ENCODE measurements around the gene SIGLECL1. TPM values are rescaled to one million over a fixed set of nuclear protein-coding genes. Genes with fewer than 3 reads are reported as not detected.
"Not testable (repeated sequence)": the region's sequence is repeated elsewhere in the genome, so short reads cannot be mapped to it uniquely, and the experiment has no call there.

SIGLECL1 gene
- not detected for total RNA-seq

- intact Hi-C loops (cut with DNase I), result no loop called here
- ATAC-seq (no peak), DNase-seq (ENCODE audit: low spot score) (no peak)
Measured at GRCh38 chr19:51250786-51251467, at the start of gene SIGLECL1. SIGLECL1 (plus strand) TSS chr19:51251080; CDS start chr19:51264073, 12,993 bp downstream.

GRCh38 chr19:51201712-51202111, 49.2 kb upstream of the SIGLECL1 start:
- DNase-seq (ENCODE audit: low spot score) (no peak), ATAC-seq (no peak)
- intact Hi-C loops (cut with DNase I), result no loop called here

- no peak for ATAC-seq
- intact Hi-C loops (cut with DNase I), result no loop called here
- no peak for DNase-seq (ENCODE audit: low spot score)
Measured at GRCh38 chr19:51203916-51204315, 47.0 kb upstream of the SIGLECL1 start.

GRCh38 chr19:51204321-51204720, 46.6 kb upstream of the SIGLECL1 start:
- intact Hi-C loops (cut with DNase I), result no loop called here
- no peak for ATAC-seq
- DNase-seq (ENCODE audit: low spot score), result no peak

GRCh38 chr19:51207747-51208146, 43.1 kb upstream of the SIGLECL1 start:
- intact Hi-C loops (cut with DNase I), result no loop called here
- ATAC-seq (no peak), DNase-seq (ENCODE audit: low spot score) (no peak)

GRCh38 chr19:51210191-51210784, 40.6 kb upstream of the SIGLECL1 start:
- no peak for DNase-seq (ENCODE audit: low spot score)
- no peak for ATAC-seq
- intact Hi-C loops (cut with DNase I), result no loop called here

GRCh38 chr19:51210874-51211361, 40.0 kb upstream of the SIGLECL1 start:
- DNase-seq (ENCODE audit: low spot score); intact Hi-C loops (cut with DNase I): not testable (repeated sequence)
- peak; percentile 75 for ATAC-seq

GRCh38 chr19:51211833-51212232, 39.0 kb upstream of the SIGLECL1 start:
- intact Hi-C loops (cut with DNase I), result no loop called here
- ATAC-seq (no peak), DNase-seq (ENCODE audit: low spot score) (no peak)

- no peak for ATAC-seq
- no peak for DNase-seq (ENCODE audit: low spot score)
- intact Hi-C loops (cut with DNase I), result no loop called here
Measured at GRCh38 chr19:51219307-51219706, 31.6 kb upstream of the SIGLECL1 start.

GRCh38 chr19:51219971-51220370, 30.9 kb upstream of the SIGLECL1 start:
- intact Hi-C loops (cut with DNase I), result no loop called here
- no peak for ATAC-seq
- no peak for DNase-seq (ENCODE audit: low spot score)

- DNase-seq (ENCODE audit: low spot score), result no peak
- no peak for ATAC-seq
- intact Hi-C loops (cut with DNase I), result no loop called here
Measured at GRCh38 chr19:51220996-51221395, 29.9 kb upstream of the SIGLECL1 start.

GRCh38 chr19:51224163-51224641, 26.7 kb upstream of the SIGLECL1 start:
- no peak for DNase-seq (ENCODE audit: low spot score)
- ATAC-seq, result no peak
- intact Hi-C loops (cut with DNase I), result no loop called here

GRCh38 chr19:51224898-51225393, 25.9 kb upstream of the SIGLECL1 start, which contains the start of gene CD33:
CD33 (plus strand) TSS chr19:51225080; CDS start chr19:51225119, 39 bp downstream.
- DNase-seq (ENCODE audit: low spot score); intact Hi-C loops (cut with DNase I): not testable (repeated sequence)
- ATAC-seq, result peak; percentile 74

GRCh38 chr19:51226067-51226466, 24.8 kb upstream of the SIGLECL1 start:
- DNase-seq (ENCODE audit: low spot score) (no peak), ATAC-seq (no peak)
- intact Hi-C loops (cut with DNase I), result no loop called here

- ATAC-seq (no peak), DNase-seq (ENCODE audit: low spot score) (no peak)
- intact Hi-C loops (cut with DNase I), result no loop called here
Measured at GRCh38 chr19:51227326-51227725, 23.6 kb upstream of the SIGLECL1 start.

GRCh38 chr19:51227966-51228365, 22.9 kb upstream of the SIGLECL1 start:
- intact Hi-C loops (cut with DNase I), result no loop called here
- no peak for ATAC-seq
- DNase-seq (ENCODE audit: low spot score), result no peak

GRCh38 chr19:51240866-51241265, 10.0 kb upstream of the SIGLECL1 start:
- intact Hi-C loops (cut with DNase I), result no loop called here
- ATAC-seq, result no peak

GRCh38 chr19:51242881-51243630, 7.8 kb upstream of the SIGLECL1 start:
- ATAC-seq (no peak), DNase-seq (ENCODE audit: low spot score) (no peak)
- intact Hi-C loops (cut with DNase I), result no loop called here

More at GRCh38 chr19:51240866-51241265, 10.0 kb upstream of the SIGLECL1 start:
- no peak for DNase-seq (ENCODE audit: low spot score)

GRCh38 chr19:51246164-51246552, 4.7 kb upstream of the SIGLECL1 start:
- DNase-seq (ENCODE audit: low spot score) (no peak), ATAC-seq (no peak)
- intact Hi-C loops (cut with DNase I), result no loop called here
